AG09319 (cell line): ENCODE data around the gene EN2.
A peak's percentile ranks its signal among the peaks of the same experiment; 100 is the strongest.

Source experiments
- DNase-seq: peaks from one replicate; pipeline ENCODE4 v3.0.0-alpha.2; 2010; ENCODE audit warnings: low read depth; ENCODE audit errors: extremely low read depth
- TF ChIP-seq, protein P1 (sequence below): IDR thresholded peaks from 2 replicates; pipeline ENCODE4 v1.5.1; 2011; ENCODE audit warnings: low read depth, mild to moderate bottlenecking, inconsistent platforms, low read length, moderate library complexity

EN2 gene

GRCh38 chr7:155456738-155457543, 988 bp upstream of the EN2 start:
- peak; percentile 3 for DNase-seq
- TF ChIP-seq, protein P1, sequence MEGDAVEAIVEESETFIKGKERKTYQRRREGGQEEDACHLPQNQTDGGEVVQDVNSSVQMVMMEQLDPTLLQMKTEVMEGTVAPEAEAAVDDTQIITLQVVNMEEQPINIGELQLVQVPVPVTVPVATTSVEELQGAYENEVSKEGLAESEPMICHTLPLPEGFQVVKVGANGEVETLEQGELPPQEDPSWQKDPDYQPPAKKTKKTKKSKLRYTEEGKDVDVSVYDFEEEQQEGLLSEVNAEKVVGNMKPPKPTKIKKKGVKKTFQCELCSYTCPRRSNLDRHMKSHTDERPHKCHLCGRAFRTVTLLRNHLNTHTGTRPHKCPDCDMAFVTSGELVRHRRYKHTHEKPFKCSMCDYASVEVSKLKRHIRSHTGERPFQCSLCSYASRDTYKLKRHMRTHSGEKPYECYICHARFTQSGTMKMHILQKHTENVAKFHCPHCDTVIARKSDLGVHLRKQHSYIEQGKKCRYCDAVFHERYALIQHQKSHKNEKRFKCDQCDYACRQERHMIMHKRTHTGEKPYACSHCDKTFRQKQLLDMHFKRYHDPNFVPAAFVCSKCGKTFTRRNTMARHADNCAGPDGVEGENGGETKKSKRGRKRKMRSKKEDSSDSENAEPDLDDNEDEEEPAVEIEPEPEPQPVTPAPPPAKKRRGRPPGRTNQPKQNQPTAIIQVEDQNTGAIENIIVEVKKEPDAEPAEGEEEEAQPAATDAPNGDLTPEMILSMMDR, result no peak

DNA sequence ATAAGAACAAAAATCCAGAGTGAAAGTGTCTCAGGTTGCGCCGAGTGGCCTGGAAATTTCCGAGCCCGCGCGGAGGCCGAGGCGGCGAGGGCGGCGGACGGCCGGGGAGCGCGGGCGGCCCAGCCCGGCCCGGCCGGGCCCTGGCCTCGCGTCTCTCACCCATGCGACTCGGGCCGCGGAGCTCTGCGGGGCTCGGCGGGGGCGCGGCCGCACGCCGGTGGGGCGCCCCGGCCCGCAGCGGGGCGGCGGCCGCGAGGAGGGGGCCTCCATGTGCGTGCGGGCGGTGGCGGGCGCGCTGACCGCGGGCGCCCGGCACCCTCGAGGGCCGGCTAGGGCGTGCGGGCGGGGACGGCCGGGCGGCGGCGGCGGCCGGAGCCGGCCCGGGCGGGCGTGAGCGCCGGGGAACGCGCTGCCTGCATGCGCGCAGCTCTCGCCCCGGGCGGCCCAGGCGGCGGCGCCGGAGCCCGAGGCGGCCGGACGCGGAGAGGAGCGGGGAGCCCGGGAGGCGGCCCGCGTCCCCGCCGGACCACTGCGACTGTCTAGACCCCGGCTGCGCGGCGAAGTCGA, 302 bp upstream of the EN2 start:
- DNase-seq, result no peak
- TF ChIP-seq, protein P1, result no peak

DNA sequence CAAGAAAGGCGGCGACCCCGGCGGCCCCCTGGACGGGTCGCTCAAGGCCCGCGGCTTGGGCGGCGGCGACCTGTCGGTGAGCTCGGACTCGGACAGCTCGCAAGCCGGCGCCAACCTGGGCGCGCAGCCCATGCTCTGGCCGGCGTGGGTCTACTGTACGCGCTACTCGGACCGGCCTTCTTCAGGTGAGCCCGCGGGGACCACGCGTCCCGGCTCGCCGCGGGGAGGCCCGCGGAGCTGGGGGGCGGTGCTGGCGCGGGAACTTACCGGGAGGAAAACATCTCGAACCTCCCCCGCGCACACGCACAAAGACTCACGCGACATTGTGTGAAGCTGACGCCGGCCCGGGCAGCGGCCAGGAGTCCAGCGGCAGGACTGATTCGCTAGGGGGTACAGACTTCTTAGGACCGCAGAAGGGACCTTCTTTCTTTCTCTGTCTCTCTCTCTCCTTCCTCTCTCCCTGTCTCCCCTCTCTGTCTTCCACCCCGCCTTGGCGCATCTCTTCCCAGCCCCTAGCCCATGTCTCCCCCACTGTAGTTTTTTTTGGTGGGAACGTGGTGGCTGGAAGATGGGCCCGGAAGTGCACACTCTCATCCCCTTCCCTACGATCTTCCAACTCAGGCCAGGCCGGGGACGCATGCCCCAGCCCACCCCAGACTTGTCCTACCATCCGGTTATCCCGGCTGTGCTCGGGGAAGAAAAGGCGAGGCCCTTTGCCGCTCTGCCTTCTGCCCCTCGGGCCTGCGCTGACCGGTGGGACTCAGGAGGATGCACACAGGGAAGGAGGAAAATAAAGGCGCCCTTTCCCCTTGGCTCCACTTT, 1.2 kb downstream of the EN2 start:
- TF ChIP-seq, protein P1, result no peak
- DNase-seq, result no peak

GRCh38 chr7:155459700-155460461, 2.0 kb downstream of the EN2 start:
- DNase-seq, result no peak
- TF ChIP-seq, protein P1, result no peak

GRCh38 chr7:155460926-155461613, 3.1 kb downstream of the EN2 start:
- no peak for DNase-seq
- TF ChIP-seq, protein P1, result no peak

DNA sequence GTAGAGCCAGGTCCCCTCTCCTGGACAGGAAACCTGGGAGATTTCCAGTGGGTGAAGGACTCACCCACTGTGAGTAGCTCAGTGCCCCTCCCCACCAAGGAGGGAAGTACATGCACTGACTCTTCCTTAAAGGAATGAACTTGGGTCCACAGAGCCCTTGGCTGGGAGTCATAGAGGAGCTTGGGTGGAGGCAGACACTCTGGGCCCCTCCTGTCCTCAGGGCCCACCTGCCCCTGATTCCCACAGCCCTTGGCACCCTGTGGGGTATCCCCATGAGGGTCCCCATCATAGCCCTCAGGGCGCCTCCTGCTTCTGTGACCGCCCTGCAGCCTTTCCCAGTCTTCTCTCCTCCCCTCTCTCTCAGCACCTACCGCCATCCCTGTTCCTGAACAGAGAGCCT, 3.7 kb downstream of the EN2 start:
- no peak for DNase-seq
- TF ChIP-seq, protein P1, result no peak
